Measurements from ENCODE around the gene EIF2A. TPM values are rescaled to one million over a fixed set of nuclear protein-coding genes. Genes with fewer than 3 reads are reported as not detected.

Gene EIF2A
- total and polyA plus RNA-seq, 2 experiments from 2014 or later, result 47.6 to 140 TPM

DNA sequence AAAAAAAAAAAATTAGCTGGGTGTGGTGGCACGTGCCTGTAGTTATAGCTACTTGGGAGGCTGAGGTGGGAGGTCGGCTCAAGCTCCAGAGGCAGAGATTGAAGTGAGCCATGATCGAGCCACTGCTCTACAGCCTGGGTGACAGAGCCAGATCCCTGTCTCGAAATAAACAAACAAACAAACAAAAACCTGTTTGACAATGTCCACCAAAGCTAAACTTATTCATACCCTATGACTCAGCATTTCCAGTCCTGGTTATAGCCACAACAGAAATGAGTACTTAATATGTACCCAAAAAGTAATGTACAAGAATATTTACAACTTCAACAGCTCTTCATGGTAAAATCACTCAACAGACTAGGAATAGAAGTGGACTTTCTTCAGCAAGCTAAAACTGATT is 31.4 kb upstream of the EIF2A start:
- Histone ChIP-seq H4K20me1 (ENCODE audit: insufficient read depth) (no peaks in the 10 kb centered on the region), H2AFZ (no peak overlapping the region), H3K79me2 (ENCODE audit: insufficient read depth) (no peaks in the 10 kb centered on the region), H3F3A (ENCODE audit: insufficient read depth) (no peaks in the 10 kb centered on the region), H3K4me2 (ENCODE audit: unreplicated experiment) (no peak overlapping the region), H3K36me3 (ENCODE audit: low read depth) (no peaks in the 10 kb centered on the region), H3K4me3 (no peak overlapping the region), H3K9me2 (ENCODE audit: insufficient read depth) (no peaks in the 10 kb centered on the region), H3K4me1 (ENCODE audit: insufficient read depth) (no peaks in the 10 kb centered on the region), H3K27ac (no peak overlapping the region), H3K27me3 (replicated peaks; ENCODE audit: insufficient read depth) (no peaks in the 10 kb centered on the region), H3K9ac (no peak overlapping the region), H3K9me3 (ENCODE audit: low read depth) (no peaks in the 10 kb centered on the region)
- in situ Hi-C loops (cut with MboI), result no loop called here
- 79% methylated on average over 4 of the region's 4 CpGs for WGBS, 2 experiments (ENCODE audit: low coverage in 1 of 2, low lambda C conversion rate in 2 of 2, missing lambda C conversion rate in 2 of 2)
- peak; percentile 39 for DNase-seq
- TF ChIP-seq EZH2phosphoT487 (IDR thresholded peaks at IDR 0.05; ENCODE audit: insufficient read depth, low read depth) (no peak), EZH2 (IDR thresholded peaks at IDR 0.05; ENCODE audit: insufficient read depth, poor library complexity, severe bottlenecking) (no peak)

DNA sequence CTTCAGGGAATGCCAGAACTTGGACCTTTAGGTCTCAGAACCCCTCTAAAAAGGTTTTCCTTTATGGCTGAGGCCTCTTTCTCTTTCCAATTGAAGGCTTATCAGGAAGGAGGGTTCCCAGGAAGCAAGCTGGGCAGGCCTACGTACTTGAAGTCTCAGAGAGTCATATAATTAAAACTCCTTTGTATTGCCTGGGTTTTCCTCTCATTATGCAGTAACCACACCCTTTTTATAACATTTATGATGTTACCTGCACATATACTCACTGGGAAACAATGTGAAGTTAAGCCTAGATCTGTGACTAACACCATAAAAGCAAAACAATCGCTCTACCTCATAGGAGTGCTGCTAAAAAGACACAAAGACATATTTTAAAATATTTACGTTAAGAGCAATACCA is 27.6 kb upstream of the EIF2A start:
- Histone ChIP-seq H4K20me1 (ENCODE audit: insufficient read depth) (no peaks in the 10 kb centered on the region), H3K9me2 (ENCODE audit: insufficient read depth) (no peaks in the 10 kb centered on the region), H2AFZ (no peak overlapping the region), H3K27me3 (replicated peaks; ENCODE audit: insufficient read depth) (no peaks in the 10 kb centered on the region), H3F3A (ENCODE audit: insufficient read depth) (0 out of 2 replicates have a peak, but pooled peaks cover 5% of the 10 kb centered on the region), H3K9me3 (ENCODE audit: low read depth) (no peaks in the 10 kb centered on the region), H3K36me3 (ENCODE audit: low read depth) (no peaks in the 10 kb centered on the region), H3K4me1 (ENCODE audit: insufficient read depth) (no peaks in the 10 kb centered on the region), H3K27ac (no peak overlapping the region), H3K79me2 (ENCODE audit: insufficient read depth) (no peaks in the 10 kb centered on the region), H3K9ac (no peak overlapping the region), H3K4me2 (ENCODE audit: unreplicated experiment) (no peak overlapping the region), H3K4me3 (no peak overlapping the region)
- in situ Hi-C loops (cut with MboI), result no loop called here
- DNase-seq, result no peak
- WGBS, 2 experiments (ENCODE audit: low coverage in 1 of 2, low lambda C conversion rate in 2 of 2, missing lambda C conversion rate in 2 of 2), result 92 to 94% methylated on average over 3 of the region's 3 CpGs
- TF ChIP-seq EZH2 (IDR thresholded peaks at IDR 0.05; ENCODE audit: insufficient read depth, poor library complexity, severe bottlenecking) (no peak), EZH2phosphoT487 (IDR thresholded peaks at IDR 0.05; ENCODE audit: insufficient read depth, low read depth) (no peak)

GRCh38 chr3:150520408-150520807 is 26.2 kb upstream of the EIF2A start:
- Histone ChIP-seq H3K9me3 (ENCODE audit: low read depth) (no peaks in the 10 kb centered on the region), H3K4me1 (ENCODE audit: insufficient read depth) (no peaks in the 10 kb centered on the region), H3K36me3 (ENCODE audit: low read depth) (no peaks in the 10 kb centered on the region), H3K4me3 (peak overlapping the region; percentile 70), H2AFZ (peak overlapping the region; percentile 89), H3K4me2 (ENCODE audit: unreplicated experiment) (peak overlapping the region; percentile 76), H3K9ac (peak overlapping the region; percentile 58), H3K27ac (no peak overlapping the region), H3K9me2 (ENCODE audit: insufficient read depth) (no peaks in the 10 kb centered on the region), H3K27me3 (replicated peaks; ENCODE audit: insufficient read depth) (no peaks in the 10 kb centered on the region), H4K20me1 (ENCODE audit: insufficient read depth) (no peaks in the 10 kb centered on the region), H3K79me2 (ENCODE audit: insufficient read depth) (no peaks in the 10 kb centered on the region), H3F3A (ENCODE audit: insufficient read depth) (0 out of 2 replicates have a peak, but pooled peaks cover 5% of the 10 kb centered on the region)
- in situ Hi-C loops (cut with MboI), result no loop called here
- DNase-seq, result peak; percentile 32
- WGBS, 2 experiments (ENCODE audit: low coverage in 1 of 2, low lambda C conversion rate in 2 of 2, missing lambda C conversion rate in 2 of 2), result 53 to 54% methylated on average over 23 to 24 of the region's 24 CpGs
- TF ChIP-seq EZH2phosphoT487 (IDR thresholded peaks at IDR 0.05; ENCODE audit: insufficient read depth, low read depth) (no peak), EZH2 (IDR thresholded peaks at IDR 0.05; ENCODE audit: insufficient read depth, poor library complexity, severe bottlenecking) (no peak)

DNA sequence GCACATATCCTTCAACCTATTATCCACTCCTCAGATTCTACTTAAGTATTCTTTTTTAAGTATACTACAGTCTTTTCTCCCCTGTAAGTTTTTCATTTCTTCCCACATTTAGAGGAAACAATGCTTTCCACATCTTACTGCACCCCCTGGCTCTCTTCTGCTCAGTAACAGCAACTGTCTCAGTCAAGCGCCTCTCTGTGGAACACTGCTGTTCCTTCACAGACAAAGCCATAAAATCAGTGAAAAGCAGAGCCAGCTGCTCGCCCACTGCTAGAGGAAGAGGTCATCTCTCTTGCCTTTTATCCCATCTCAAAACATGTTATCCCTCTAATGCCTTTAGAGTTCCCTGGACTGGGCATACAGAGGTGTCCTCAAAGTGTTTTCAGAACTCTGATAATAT is 25.1 kb upstream of the EIF2A start:
- Histone ChIP-seq H3K27ac (no peak overlapping the region), H3K79me2 (ENCODE audit: insufficient read depth) (no peaks in the 10 kb centered on the region), H3K9me3 (ENCODE audit: low read depth) (no peaks in the 10 kb centered on the region), H3K4me3 (no peak overlapping the region), H3K4me1 (ENCODE audit: insufficient read depth) (no peaks in the 10 kb centered on the region), H3F3A (ENCODE audit: insufficient read depth) (0 out of 2 replicates have a peak, but pooled peaks cover 5% of the 10 kb centered on the region), H2AFZ (peak overlapping the region; percentile 89), H3K4me2 (ENCODE audit: unreplicated experiment) (no peak overlapping the region), H3K27me3 (replicated peaks; ENCODE audit: insufficient read depth) (no peaks in the 10 kb centered on the region), H3K36me3 (ENCODE audit: low read depth) (no peaks in the 10 kb centered on the region), H4K20me1 (ENCODE audit: insufficient read depth) (no peaks in the 10 kb centered on the region), H3K9me2 (ENCODE audit: insufficient read depth) (no peaks in the 10 kb centered on the region), H3K9ac (no peak overlapping the region)
- WGBS, 2 experiments (ENCODE audit: low coverage in 1 of 2, low lambda C conversion rate in 2 of 2, missing lambda C conversion rate in 2 of 2), result 38 to 41% methylated on average over 2 of the region's 2 CpGs
- peak; percentile 50 for DNase-seq
- in situ Hi-C loops (cut with MboI), result no loop called here
- TF ChIP-seq EZH2 (IDR thresholded peaks at IDR 0.05; ENCODE audit: insufficient read depth, poor library complexity, severe bottlenecking), result no peak

GRCh38 chr3:150523538-150523937 is 23.0 kb upstream of the EIF2A start:
- no peak overlapping the region for H3K4me2 ChIP-seq (ENCODE audit: unreplicated experiment)
- no peaks in the 10 kb centered on the region for H3K4me1 ChIP-seq (ENCODE audit: insufficient read depth)
- DNase-seq, result no peak
- no peak overlapping the region for H3K9ac ChIP-seq
- no peak overlapping the region for H3K4me3 ChIP-seq
- no peaks in the 10 kb centered on the region for H3K79me2 ChIP-seq (ENCODE audit: insufficient read depth)
- H3K27me3 ChIP-seq (replicated peaks; ENCODE audit: insufficient read depth), result no peaks in the 10 kb centered on the region
- whole genome bisulfite sequencing, 2 experiments (ENCODE audit: low coverage in 1 of 2, low lambda C conversion rate in 2 of 2, missing lambda C conversion rate in 2 of 2), result 72 to 84% methylated on average over 2 of the region's 2 CpGs
- no peak overlapping the region for H2AFZ ChIP-seq
- in situ Hi-C loops (cut with MboI), result no loop called here
- TF ChIP-seq EZH2phosphoT487 (IDR thresholded peaks at IDR 0.05; ENCODE audit: insufficient read depth, low read depth) (no peak), EZH2 (IDR thresholded peaks at IDR 0.05; ENCODE audit: insufficient read depth, poor library complexity, severe bottlenecking) (no peak)
- 0 out of 2 replicates have a peak, but pooled peaks cover 5% of the 10 kb centered on the region for H3F3A ChIP-seq (ENCODE audit: insufficient read depth)
- H3K9me2 ChIP-seq (ENCODE audit: insufficient read depth), result no peaks in the 10 kb centered on the region
- no peaks in the 10 kb centered on the region for H3K9me3 ChIP-seq (ENCODE audit: low read depth)
- no peaks in the 10 kb centered on the region for H4K20me1 ChIP-seq (ENCODE audit: insufficient read depth)
- no peaks in the 10 kb centered on the region for H3K36me3 ChIP-seq (ENCODE audit: low read depth)
- no peak overlapping the region for H3K27ac ChIP-seq
